Bronchus fibroblast of lung (primary cell): ENCODE results near the gene REN. TPM values are rescaled to one million over a fixed set of nuclear protein-coding genes. Genes with fewer than 3 reads are reported as not detected.

Source experiments
- total RNA-seq: library from RNA; depleted of rRNA; stranded (reverse); fragments of >200 nt; gene quantifications from 2 replicates; pipeline ENCODE4 v1.2.3, GENCODE V29; 2015

Gene REN
- 0.15 and 0.67 TPM in 2 replicates for total RNA-seq

DNA sequence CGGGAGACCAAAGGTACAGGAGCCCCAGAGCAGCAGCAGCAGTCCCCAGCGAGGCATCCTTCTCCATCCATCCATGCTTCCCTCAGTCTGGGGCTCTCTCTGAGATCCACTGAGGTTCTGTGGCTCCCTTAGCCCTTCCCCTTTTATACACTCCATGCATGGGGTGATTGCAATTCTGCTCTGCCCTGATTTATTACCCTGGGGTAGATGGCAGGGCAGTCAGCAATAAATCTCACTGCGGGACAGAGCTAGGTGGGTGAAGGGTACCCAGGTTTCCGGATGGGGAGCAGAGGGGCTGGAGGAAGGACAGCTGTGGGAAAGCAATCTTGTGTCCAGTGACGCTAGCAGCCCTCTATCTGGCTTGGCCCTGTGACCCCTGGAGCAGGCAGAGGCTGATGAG lies at the start of gene REN:
REN (minus strand) TSS at position 119 of the 400 bp plus-strand sequence; CDS start at position 75, 44 bp downstream.

DNA sequence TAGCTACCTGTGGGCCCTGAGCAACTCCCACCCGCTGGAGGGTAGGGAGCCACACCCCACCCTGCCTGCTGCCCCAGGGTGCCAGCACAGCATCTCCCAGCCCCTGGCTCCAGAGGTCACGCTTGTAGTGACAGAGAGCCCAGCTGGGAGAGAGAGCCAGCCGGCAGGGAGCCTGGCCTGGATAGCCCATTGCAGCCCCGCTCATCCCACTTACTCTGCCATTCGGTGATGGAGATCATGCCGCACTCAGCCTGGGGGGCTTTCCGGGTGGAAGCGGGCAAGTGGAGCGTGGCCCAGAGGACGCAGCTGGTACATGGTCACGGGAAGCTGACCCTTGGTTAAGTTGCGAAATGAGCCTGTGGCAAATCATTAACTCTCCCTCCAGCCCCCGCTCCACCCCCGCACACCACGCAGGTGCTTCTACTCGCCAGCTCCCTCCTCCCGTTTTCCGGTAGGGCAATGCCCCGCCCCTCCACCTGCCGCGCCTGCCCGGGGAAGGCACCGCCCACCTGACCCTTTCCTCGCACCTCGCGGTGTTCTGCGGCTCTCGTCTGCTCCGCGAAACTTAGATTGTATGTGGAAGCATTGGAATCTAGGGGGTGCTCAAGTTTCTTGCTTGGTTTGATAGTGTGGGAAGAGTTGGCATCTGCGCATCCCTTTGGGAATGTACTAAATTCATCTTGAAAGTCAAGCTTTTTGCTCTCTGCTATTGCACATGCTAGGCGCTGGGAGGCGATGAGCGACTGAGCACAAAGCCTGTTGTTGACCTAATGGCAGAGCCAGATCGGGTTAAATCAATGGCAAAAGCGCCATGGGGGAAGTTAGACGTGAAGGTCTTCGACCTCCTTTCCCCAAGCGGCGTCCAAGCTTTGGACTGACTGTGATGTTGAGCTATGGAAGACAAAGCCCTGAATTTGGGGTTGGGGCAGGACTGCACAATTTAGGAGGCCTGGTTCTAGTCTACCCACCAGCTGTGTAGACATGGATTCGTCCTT lies 47.8 kb upstream of the REN start, which contains the start of gene GOLT1A:
GOLT1A (minus strand) TSS at position 321 of the 995 bp plus-strand sequence; CDS start at position 239, 82 bp downstream.

DNA sequence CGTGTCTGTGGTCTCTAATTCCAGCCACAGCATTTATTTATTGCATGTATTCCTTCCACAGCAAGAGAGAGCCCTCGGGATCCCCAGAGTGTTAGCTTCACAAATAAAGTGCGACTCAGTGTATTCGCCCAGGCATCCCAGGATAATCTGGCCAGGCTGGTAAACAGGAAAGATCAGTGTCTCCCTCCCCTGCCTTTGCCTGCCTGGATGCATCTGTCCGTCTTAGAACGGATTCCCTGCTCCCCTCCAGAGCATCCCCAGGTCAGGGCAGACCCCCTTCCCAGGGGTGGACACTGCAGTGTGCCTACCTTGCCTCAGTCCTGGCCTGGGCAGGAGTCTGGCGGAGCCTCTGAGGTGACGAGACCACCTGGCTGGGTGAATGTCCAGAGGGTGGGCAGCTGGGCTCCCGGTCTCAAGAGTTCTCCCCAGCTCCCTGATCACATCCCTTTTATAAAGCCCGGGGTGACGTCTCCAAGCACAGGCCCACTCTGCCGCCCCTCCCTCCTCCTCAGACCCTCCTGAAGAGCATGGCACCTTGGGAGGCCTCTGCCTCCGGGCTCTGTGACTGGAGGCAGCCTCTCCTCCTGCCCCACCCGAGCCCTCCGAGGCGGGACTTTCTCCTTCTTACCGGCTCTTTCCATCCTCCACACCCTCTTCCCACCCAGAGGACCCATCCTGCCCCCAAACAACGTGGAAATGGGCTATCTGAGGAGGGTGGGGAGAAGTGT lies 30.1 kb upstream of the REN start, which contains the start of gene KISS1:
KISS1 (minus strand) TSS at position 424 of the 728 bp plus-strand sequence. CDS start 3,615 bp downstream, outside the sequence.

DNA sequence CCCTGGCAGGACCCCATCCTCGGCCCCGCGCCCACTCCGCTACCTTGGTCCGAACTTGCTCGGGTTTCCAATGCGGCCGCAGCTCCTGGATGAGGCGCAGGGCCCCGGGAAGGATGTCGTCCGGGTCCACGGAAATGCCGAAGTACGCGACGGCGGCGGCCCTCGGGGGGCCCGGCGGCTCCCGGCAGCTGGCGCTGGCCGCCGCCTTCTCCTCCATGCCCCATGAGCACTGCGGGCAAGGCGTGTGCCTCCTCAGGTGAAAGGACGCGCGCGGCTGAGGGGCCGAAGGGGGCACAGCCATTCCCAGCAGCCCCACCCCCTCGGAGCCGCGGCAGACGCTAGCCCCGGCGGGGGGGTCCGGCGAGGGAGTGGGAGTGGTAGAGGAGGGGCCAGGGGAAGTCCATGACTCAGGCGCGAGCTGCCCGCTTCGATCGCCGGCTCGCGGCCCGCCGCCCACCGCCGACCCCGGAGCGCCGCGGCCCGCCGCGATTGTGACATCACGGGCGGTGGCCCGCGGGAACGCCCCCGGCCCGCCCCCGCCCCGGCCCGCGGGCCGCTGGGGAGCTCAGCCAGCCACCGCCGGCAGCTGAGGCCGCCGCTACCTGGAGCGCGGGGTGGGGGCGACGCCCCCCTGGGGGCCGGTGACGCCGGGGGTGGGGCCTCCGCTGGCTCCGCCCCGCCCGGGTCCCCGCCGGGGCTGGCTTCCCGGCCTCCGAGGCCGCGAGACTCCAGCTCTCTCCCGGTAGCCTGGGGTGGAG lies 14.4 kb downstream of the REN start, which contains the start of gene ETNK2:
ETNK2 (minus strand) TSS at position 493 of the 758 bp plus-strand sequence; CDS start at position 301, 192 bp downstream.

Other genes starting within 250 kb of the REN start
- gene SOX13, start 93.2 kb downstream of the REN start, total RNA-seq: 5.6 and 7.1 TPM in 2 replicates
- 7.9 and 8.3 TPM in 2 replicates for gene ETNK2, start 14.3 kb downstream of the REN start, total RNA-seq
- gene KISS1, start 30.2 kb upstream of the REN start, total RNA-seq: 7.6 and 7.9 TPM in 2 replicates
- not detected in 2 replicates for gene GOLT1A, start 47.7 kb upstream of the REN start, total RNA-seq
- gene PLEKHA6, start 193.6 kb upstream of the REN start, total RNA-seq: 1.0 TPM in 2 replicates
- 17.5 and 17.7 TPM in 2 replicates for gene PPP1R15B, start 245.5 kb upstream of the REN start, total RNA-seq